Thyroid gland (tissue), 4 donors: ENCODE data around the gene MEOX1. TPM values are rescaled to one million over a fixed set of nuclear protein-coding genes. Genes with fewer than 3 reads are reported as not detected.
"Not testable (repeated sequence)": the region's sequence is repeated elsewhere in the genome, so short reads cannot be mapped to it uniquely, and the experiment has no call there.

Experiments used
- DNase-seq, 2 donors: peaks; one replicate each; pipeline ENCODE4 v3.0.0-alpha.2; 2019
- H3K27ac ChIP-seq, 3 donors: fragments of 200-600 bp; sonication (generic); 1 replicate in 2 of 3; 2 replicates in 1 of 3; pipeline ENCODE4 v1.5.1; 2016 to 2019; ENCODE audit warnings: mild to moderate bottlenecking in 1 of 3, moderate library complexity in 1 of 3
- H3K27me3 ChIP-seq: fragments of 200-600 bp; sonication (generic); one replicate; pipeline ENCODE4 v1.5.1; 2019
- H3K36me3 ChIP-seq, 2 donors: fragments of 200-600 bp; sonication (generic); one replicate each; pipeline ENCODE4 v1.5.1; 2016 to 2019
- H3K4me1 ChIP-seq, 2 donors: fragments of 200-600 bp; sonication (generic); one replicate each; pipeline ENCODE4 v1.5.1; 2017 to 2019
- H3K4me3 ChIP-seq, 3 donors: fragments of 200-600 bp; sonication (generic); replicated peaks in 1 of 3; 1 replicate in 2 of 3; 2 replicates in 1 of 3; pipeline ENCODE4 v1.5.1; 2016; ENCODE audit warnings: mild to moderate bottlenecking in 1 of 3
- H3K9me3 ChIP-seq: fragments of 200-600 bp; sonication (generic); one replicate; pipeline ENCODE4 v1.5.1; 2017
- POLR2A ChIP-seq, 2 donors: fragments of 450-650 bp; IDR thresholded peaks; one replicate each; pipeline ENCODE4 v1.6.1; 2017; ENCODE audit warnings: antibody characterized with exemption in 2 of 2, mild to moderate bottlenecking in 2 of 2, moderate library complexity in 1 of 2
- WGBS, 2 donors: methylation state at CpG; one replicate each; pipeline ENCODE4 v1.1.5; 2017; 5-methylcytosine and 5-hydroxymethylcytosine counted together
- intact Hi-C: fragments of 100-400 bp; cut with DNase I; formaldehyde crosslinking; loops from one replicate; pipeline ENCODE4 v1.15.1; 2023
- total RNA-seq, 4 donors: library from RNA; depleted of rRNA; stranded (reverse); fragments of >200 nt; gene quantifications; one replicate each; pipeline ENCODE4 v1.2.3, GENCODE V29; 2016
- TF ChIP-seq, protein P1 (sequence below), 6 experiments: fragments of 200-600 bp in 3 of 6; fragments of 450-650 bp in 3 of 6; sonication (generic) in 3 of 6; IDR thresholded peaks; one replicate each; pipeline ENCODE4 v1.5.1; 2016 to 2019; ENCODE audit warnings: antibody characterized with exemption in 6 of 6, mild to moderate bottlenecking in 2 of 6, inconsistent platforms in 1 of 6, moderate library complexity in 1 of 6

Gene MEOX1
- total RNA-seq, 4 donors from 2014 or later: 1.1 to 1.9 (median 1.4) TPM; not detected in 1

DNA sequence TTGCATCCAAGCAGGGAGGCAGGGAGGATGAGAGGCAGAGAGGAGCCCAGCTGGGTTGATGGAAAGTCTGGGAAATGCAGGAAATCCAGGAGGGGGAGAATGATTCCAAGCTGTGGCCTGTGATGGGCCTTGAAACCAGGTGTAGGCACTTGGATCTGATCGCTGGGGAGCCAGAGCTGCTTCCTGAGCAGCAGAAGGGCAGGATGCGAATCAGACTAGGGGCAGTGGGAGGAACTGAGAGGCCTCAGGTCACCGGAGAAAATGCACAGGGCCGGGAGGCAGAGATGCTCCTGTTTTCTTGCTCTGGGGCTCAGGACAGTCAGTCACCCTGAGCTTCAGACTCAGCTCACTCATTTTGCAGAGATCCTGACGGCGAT, 29.6 kb upstream of the MEOX1 start:
- DNase-seq: no peak
- Histone ChIP-seq H3K36me3 (no peaks in the 10 kb centered on the region), H3K27ac (no peak overlapping the region), H3K27me3 (no peaks in the 10 kb centered on the region), H3K4me1 (peaks cover 0 to under 1% of the 10 kb centered on the region in 2 donors), H3K9me3 (no peaks in the 10 kb centered on the region), H3K4me3 (no peak overlapping the region)
- 80 to 85% methylated on average over 6 of the region's 6 CpGs for WGBS, 2 donors
- intact Hi-C loops: loop anchor here (2.0 to 10.0 kb wide), 2 partner anchors 67 to 163 kb away; partner anchors contain the start of gene SOST
- no peak for TF ChIP-seq POLR2A (IDR thresholded peaks at IDR 0.05)
- TF ChIP-seq, protein P1, sequence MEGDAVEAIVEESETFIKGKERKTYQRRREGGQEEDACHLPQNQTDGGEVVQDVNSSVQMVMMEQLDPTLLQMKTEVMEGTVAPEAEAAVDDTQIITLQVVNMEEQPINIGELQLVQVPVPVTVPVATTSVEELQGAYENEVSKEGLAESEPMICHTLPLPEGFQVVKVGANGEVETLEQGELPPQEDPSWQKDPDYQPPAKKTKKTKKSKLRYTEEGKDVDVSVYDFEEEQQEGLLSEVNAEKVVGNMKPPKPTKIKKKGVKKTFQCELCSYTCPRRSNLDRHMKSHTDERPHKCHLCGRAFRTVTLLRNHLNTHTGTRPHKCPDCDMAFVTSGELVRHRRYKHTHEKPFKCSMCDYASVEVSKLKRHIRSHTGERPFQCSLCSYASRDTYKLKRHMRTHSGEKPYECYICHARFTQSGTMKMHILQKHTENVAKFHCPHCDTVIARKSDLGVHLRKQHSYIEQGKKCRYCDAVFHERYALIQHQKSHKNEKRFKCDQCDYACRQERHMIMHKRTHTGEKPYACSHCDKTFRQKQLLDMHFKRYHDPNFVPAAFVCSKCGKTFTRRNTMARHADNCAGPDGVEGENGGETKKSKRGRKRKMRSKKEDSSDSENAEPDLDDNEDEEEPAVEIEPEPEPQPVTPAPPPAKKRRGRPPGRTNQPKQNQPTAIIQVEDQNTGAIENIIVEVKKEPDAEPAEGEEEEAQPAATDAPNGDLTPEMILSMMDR (IDR thresholded peaks at IDR 0.05): no peak

DNA sequence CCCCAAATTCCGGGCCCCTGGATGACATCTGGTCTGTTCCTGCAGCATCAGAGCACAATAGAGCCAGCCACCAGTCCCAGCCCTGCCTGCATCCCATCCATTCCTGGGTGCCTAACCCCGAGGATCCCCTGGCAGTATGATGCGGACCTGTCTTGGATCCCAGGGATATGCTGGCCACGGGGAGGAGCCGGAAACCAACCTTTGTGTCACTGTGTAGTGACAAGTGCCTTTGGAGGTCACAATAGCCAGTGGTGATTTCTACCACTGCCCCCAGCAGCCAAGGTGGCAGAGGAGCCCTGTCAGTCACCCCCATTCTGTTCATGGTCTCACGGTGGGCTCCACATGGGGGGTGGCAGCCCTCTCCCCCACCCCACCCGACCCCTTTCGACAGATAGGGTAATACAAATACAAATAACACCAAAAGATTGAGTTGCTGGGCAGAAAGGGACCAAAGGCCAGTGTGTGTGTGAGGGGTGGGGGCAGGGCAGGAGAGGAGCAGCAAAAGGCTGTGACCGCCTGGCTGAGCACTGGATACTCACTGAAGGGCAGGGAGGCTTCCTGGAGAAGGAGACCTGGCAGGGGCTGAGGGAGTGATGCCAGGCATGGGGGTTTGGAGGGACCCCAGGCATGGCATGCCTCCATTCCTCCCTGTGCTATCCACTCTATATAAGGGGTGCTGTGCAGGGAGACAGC, 29.0 kb upstream of the MEOX1 start:
- Histone ChIP-seq H3K4me1 (no peaks in the 10 kb centered on the region), H3K4me3 (no peak overlapping the region), H3K36me3 (no peaks in the 10 kb centered on the region), H3K27me3 (no peaks in the 10 kb centered on the region), H3K27ac (no peak overlapping the region), H3K9me3 (no peaks in the 10 kb centered on the region)
- WGBS, 2 donors: 76 to 77% methylated on average over 4 to 7 of the region's 9 CpGs
- intact Hi-C loops: loop anchor here (2.0 to 10.0 kb wide), 2 partner anchors 68 to 164 kb away; partner anchors contain the start of gene SOST
- TF ChIP-seq, protein P1 (IDR thresholded peaks at IDR 0.05): no peak
- no peak for TF ChIP-seq POLR2A (IDR thresholded peaks at IDR 0.05)
- no peak for DNase-seq

DNA sequence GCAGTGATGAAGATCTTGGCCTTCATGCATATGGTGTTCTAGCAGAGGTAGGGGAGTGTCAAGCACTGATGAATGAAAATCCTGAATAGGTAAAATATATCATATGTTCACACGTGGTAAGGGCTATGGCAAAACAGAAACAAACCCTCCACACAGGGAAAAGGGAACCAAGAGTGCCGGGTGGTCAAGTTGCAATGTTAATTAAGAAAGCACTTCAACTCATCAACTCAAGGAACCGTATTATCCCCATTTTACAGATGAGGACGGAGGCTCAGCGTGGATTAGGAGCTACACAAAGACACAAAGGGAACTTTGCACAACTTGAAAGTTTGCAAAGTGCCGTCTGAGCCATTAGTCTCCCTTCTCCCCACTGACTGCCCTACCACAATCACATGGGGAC, 28.1 kb upstream of the MEOX1 start:
- H3K9me3 ChIP-seq: no peaks in the 10 kb centered on the region
- no peak overlapping the region for H3K27ac ChIP-seq
- TF ChIP-seq POLR2A (IDR thresholded peaks at IDR 0.05): no peak
- TF ChIP-seq, protein P1 (IDR thresholded peaks at IDR 0.05): no peak
- intact Hi-C loops: loop anchor here (2.0 to 10.0 kb wide), 2 partner anchors 69 to 165 kb away; partner anchors contain the start of gene SOST
- no peaks in the 10 kb centered on the region for H3K4me1 ChIP-seq
- H3K36me3 ChIP-seq: no peaks in the 10 kb centered on the region
- H3K4me3 ChIP-seq: no peak overlapping the region
- 70 to 77% methylated on average over 5 to 6 of the region's 6 CpGs for WGBS, 2 donors
- no peaks in the 10 kb centered on the region for H3K27me3 ChIP-seq
- no peak for DNase-seq

DNA sequence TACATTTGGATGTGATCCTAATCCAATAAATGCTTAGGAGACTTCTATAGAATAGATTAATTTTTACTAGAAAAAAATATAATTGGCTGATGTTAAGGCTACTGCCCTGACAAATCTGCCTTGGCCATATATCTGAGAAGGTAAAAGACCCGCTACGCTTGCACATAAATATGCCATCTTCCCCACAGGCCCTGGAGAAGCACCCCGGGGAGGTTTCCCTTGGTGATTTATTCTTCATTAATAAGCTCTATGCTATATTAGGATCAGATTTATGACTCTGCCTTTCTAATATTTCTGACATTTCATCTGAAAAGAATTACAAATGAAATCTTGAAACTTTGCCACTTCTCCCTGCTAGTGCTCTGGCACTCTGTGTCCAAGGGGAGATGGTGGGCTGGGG, 27.4 kb upstream of the MEOX1 start:
- Histone ChIP-seq H3K36me3 (no peaks in the 10 kb centered on the region), H3K27me3 (no peaks in the 10 kb centered on the region), H3K4me1 (no peaks in the 10 kb centered on the region), H3K4me3 (no peak overlapping the region), H3K9me3 (no peaks in the 10 kb centered on the region), H3K27ac (no peak overlapping the region)
- no peak for DNase-seq
- 91 to 97% methylated on average over 3 of the region's 3 CpGs for WGBS, 2 donors
- TF ChIP-seq, protein P1 (IDR thresholded peaks at IDR 0.05): no peak
- TF ChIP-seq POLR2A (IDR thresholded peaks at IDR 0.05): no peak
- intact Hi-C loops: no loop called here

DNA sequence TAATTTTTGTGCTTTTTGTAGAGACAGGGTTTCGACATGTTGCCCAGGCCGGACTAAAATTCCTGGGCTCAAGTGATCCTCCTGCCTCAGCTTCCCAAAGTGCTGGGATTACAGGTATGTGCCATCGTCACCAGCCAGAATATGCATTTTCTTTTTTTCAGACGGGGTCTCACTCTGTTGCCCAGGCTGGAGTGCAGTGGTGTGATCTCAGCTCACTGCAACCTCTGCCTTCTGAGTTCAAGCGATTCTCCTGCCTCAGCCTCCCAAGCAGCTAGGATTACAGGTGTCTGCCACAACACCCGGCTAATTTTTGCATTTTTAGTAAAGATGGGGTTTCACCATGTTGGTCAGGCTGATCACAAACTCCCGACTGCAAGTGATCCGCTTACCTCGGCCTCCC, 25.2 kb upstream of the MEOX1 start:
- H3K27me3 ChIP-seq, H3K4me3 ChIP-seq, H3K4me1 ChIP-seq, intact Hi-C loops, H3K27ac ChIP-seq, H3K9me3 ChIP-seq, DNase-seq, H3K36me3 ChIP-seq: not testable (repeated sequence)
- 92 to 93% methylated on average over 9 of the region's 9 CpGs for WGBS, 2 donors
